ENCODE data around the gene AP1S2.

AP1S2 gene

GRCh38 chrX:15785176-15785750 lies 69.3 kb downstream of the AP1S2 start:
- Histone ChIP-seq H3K36me3 (ENCODE audit: control insufficient read depth in 1 of 2, insufficient read depth in 2 of 2, low read length in 2 of 2) (peaks cover 2 to 11% of the 10 kb centered on the region in 2 experiments), H3K4ac (ENCODE audit: low read depth, low read length) (no peak overlapping the region), H3K27me3 (ENCODE audit: insufficient read depth, low read length) (no peaks in the 10 kb centered on the region), H2BK12ac (ENCODE audit: low read length) (no peak overlapping the region), H2BK5ac (ENCODE audit: low read depth, low read length, poor library complexity) (no peak overlapping the region), H2AK5ac (ENCODE audit: low read length) (no peak overlapping the region), H4K8ac (ENCODE audit: low read depth, low read length) (no peak overlapping the region), H3K9me3 (ENCODE audit: insufficient read depth, low read depth, low read length) (no peaks in the 10 kb centered on the region), H4K91ac (ENCODE audit: low read depth, low read length) (no peak overlapping the region), H3K79me2 (ENCODE audit: control insufficient read depth, insufficient read depth, low read length, poor library complexity) (no peaks in the 10 kb centered on the region), H2BK120ac (ENCODE audit: insufficient read depth, low read length, poor library complexity) (no peak overlapping the region), H2AFZ (ENCODE audit: insufficient read depth, low read length, poor library complexity) (no peak overlapping the region), H4K12ac (ENCODE audit: low read depth, low read length) (no peak overlapping the region), H3K14ac (ENCODE audit: low read length) (no peak overlapping the region), H3K27ac (ENCODE audit: low read depth, low read length) (no peak overlapping the region), H3K23ac (ENCODE audit: low read length) (no peak overlapping the region), H3K4me3 (ENCODE audit: low read depth, low read length) (no peak overlapping the region), H3K79me1 (ENCODE audit: low read length) (no peaks in the 10 kb centered on the region), H3K18ac (ENCODE audit: low read length) (no peak overlapping the region), H3K4me1 (ENCODE audit: control insufficient read depth in 1 of 2, insufficient read depth in 2 of 2, low read length in 2 of 2) (no peaks in the 10 kb centered on the region), H3K4me2 (ENCODE audit: low read length) (no peak overlapping the region), H3K9ac (ENCODE audit: low read length) (no peak overlapping the region)
- no peak for DNase-seq
- no CpG with 5 or more reads among the region's 3 CpGs for WGBS (ENCODE audit: extremely low coverage, insufficient coverage, insufficient read length)

- Histone ChIP-seq H3K23ac (ENCODE audit: low read length) (no peak overlapping the region), H3K4me2 (ENCODE audit: low read length) (no peak overlapping the region), H3K18ac (ENCODE audit: low read length) (no peak overlapping the region), H2AK5ac (ENCODE audit: low read length) (no peak overlapping the region), H2BK12ac (ENCODE audit: low read length) (no peak overlapping the region), H3K79me1 (ENCODE audit: low read length) (no peaks in the 10 kb centered on the region), H2AFZ (ENCODE audit: insufficient read depth, low read length, poor library complexity) (no peak overlapping the region), H3K36me3 (ENCODE audit: control insufficient read depth in 1 of 2, insufficient read depth in 2 of 2, low read length in 2 of 2) (peaks cover 2 to 11% of the 10 kb centered on the region in 2 experiments), H3K27ac (ENCODE audit: low read depth, low read length) (no peak overlapping the region), H4K8ac (ENCODE audit: low read depth, low read length) (no peak overlapping the region), H3K9me3 (ENCODE audit: insufficient read depth, low read depth, low read length) (no peaks in the 10 kb centered on the region), H3K4me1 (ENCODE audit: control insufficient read depth in 1 of 2, insufficient read depth in 2 of 2, low read length in 2 of 2) (no peaks in the 10 kb centered on the region), H3K4ac (ENCODE audit: low read depth, low read length) (no peak overlapping the region), H3K79me2 (ENCODE audit: control insufficient read depth, insufficient read depth, low read length, poor library complexity) (no peaks in the 10 kb centered on the region), H3K27me3 (ENCODE audit: insufficient read depth, low read length) (no peaks in the 10 kb centered on the region), H4K91ac (ENCODE audit: low read depth, low read length) (no peak overlapping the region), H4K12ac (ENCODE audit: low read depth, low read length) (no peak overlapping the region), H3K9ac (ENCODE audit: low read length) (no peak overlapping the region), H3K14ac (ENCODE audit: low read length) (no peak overlapping the region), H3K4me3 (ENCODE audit: low read depth, low read length) (no peak overlapping the region), H2BK5ac (ENCODE audit: low read depth, low read length, poor library complexity) (no peak overlapping the region), H2BK120ac (ENCODE audit: insufficient read depth, low read length, poor library complexity) (no peak overlapping the region)
- DNase-seq, result no peak
- WGBS (ENCODE audit: extremely low coverage, insufficient coverage, insufficient read length), result no CpG with 5 or more reads among the region's 13 CpGs
Measured at GRCh38 chrX:15781961-15782699, 72.5 kb downstream of the AP1S2 start.

Data from trophoblast cell (in vitro differentiated cells and primary cell).